K562 treated with DMSO at 1 percent for 12 hours (cell line): ENCODE measurements around the gene MYLK. TPM values are rescaled to one million over a fixed set of nuclear protein-coding genes. Genes with fewer than 3 reads are reported as not detected.

Experiments
- total RNA-seq: library from RNA; unstranded; fragments of 300-600 nt; gene quantifications from 2 replicates; pipeline ENCODE4 v1.2.3, GENCODE V29; 2022; ENCODE audit not compliant: insufficient read depth

Gene MYLK
- 2.3 TPM in 1 of 2 replicates, not detected in the other for total RNA-seq

DNA sequence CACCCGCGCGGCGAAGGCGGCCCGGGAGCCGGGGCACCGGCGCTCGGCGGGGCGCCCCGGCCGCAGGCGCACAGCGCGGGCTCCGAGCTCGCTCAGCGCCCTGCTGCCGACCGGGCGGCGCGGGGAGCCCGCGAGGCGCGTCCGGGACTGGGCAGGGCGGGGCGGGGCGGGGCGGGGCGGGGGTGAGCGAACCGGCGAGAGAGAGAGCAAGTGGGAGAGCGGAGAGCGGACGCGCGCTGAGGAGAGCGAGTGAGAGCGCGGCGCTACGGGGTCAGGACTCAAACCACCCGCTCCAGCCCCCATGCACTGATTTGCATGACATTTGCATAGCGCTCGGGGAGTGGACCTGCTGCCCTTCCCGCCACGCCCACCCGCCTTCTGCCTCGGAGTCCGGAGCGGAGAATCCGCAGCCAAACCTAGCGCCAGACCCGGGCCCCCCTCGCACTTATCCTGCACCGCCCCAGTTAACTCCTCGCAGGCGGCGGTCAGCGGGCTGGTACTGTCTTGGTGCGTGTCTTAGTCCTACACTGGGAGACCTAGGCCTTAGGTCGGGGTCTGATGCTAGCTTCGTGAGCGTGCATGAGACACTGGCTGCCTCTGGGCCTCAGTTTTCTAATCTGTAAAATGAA, at the start of gene MYLK:
TSS of gene MYLK (minus strand) at position 130 of the 629 bp plus-strand sequence. CDS start 90,491 bp downstream, outside the sequence.

DNA sequence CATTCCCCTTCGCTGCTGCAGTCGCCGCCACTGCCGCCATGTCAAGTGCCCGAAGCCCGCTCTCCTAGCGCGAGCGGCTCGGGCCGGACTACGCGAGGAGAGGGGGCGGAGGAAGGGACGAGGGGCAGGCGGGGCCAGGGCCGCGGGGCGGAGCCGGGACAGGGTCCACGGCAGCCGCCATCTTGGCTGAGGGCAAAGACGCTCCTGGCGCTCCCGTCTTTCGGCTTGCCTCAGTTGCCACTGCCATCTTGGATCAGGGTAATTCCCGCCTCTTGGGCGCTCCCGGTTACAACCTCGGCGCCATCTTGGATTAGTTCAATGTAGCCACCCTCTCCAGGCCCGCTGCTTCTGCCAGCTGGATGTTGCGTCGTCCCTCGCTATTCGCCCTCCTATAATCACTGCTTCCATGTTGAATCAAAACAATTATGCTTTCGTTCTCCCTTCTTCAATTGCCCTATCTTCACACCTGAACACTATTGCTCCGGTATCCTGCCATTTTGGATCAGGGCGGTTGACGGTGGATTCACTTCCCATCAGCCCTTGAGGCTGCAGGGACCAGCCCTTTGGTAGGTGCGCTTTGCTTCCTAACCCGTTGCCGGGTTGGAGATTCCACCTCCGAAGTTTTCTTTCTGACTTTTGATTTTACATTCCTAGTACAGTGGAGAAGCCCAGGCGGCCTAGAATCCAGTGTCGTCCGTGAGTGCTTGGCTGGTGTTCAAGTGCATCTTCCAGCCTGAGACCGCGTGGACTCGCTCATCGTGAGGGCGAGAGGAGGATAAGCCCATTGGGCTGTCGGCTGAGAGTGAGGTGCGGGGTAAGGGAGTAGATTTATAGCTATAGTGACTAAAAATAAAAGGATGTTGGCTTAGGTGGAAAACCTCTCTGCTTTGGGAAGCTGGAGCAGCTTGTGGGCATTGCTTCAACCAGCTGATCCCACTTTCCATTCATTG, 298.9 kb downstream of the MYLK start, which contains the start of gene HACD2:
TSS of gene HACD2 (minus strand) at position 66 of the 950 bp plus-strand sequence. CDS start at position 40, 26 bp downstream.

Other genes starting within 250 kb of the MYLK start
- 6.7 and 46.4 TPM in 2 replicates for gene CCDC14, start 76.9 kb upstream of the MYLK start, total RNA-seq
- gene ROPN1, start 107.8 kb upstream of the MYLK start, total RNA-seq: not detected in 2 replicates
- 3.7 TPM in 2 replicates for gene KALRN, start 149.0 kb upstream of the MYLK start, total RNA-seq